HUDEP-2 (cell line): ENCODE results near the gene ZNF674.
"Not testable (repeated sequence)": the region's sequence is repeated elsewhere in the genome, so short reads cannot be mapped to it uniquely, and the experiment has no call there.

Source experiments
- DNase-seq, 76 experiments: peaks; one replicate each; lab custom pipeline; 2025; ENCODE audit not compliant: unreplicated experiment in 76 of 76; lab: John Stamatoyannopoulos, UW

The ZNF674 gene

GRCh38 chrX:46571423-46572339 lies 26.5 kb upstream of the ZNF674 start:
- no peak for DNase-seq

- DNase-seq: no peak
These were observed 24.4 kb upstream of the ZNF674 start for GRCh38 chrX:46569621-46570020.

DNA sequence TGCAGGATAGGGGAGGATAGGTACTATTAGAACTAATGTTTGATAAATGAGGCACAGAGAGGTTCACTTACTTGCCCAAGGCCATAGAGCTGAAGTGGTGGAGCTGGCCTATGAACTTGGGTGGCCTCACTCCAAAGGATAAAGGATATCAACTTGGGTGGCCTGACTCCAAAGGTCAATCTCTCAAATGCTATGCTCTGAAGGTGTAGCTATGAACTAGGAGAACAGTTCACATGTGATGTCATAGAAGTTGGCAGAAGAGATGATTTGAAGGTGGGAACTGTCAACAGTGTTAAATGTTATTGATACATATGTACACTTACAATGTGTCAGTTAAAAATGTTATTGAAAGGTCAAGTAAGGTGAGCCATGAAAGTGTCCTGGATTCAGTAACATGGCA lies 22.2 kb upstream of the ZNF674 start:
- DNase-seq: no peak

DNA sequence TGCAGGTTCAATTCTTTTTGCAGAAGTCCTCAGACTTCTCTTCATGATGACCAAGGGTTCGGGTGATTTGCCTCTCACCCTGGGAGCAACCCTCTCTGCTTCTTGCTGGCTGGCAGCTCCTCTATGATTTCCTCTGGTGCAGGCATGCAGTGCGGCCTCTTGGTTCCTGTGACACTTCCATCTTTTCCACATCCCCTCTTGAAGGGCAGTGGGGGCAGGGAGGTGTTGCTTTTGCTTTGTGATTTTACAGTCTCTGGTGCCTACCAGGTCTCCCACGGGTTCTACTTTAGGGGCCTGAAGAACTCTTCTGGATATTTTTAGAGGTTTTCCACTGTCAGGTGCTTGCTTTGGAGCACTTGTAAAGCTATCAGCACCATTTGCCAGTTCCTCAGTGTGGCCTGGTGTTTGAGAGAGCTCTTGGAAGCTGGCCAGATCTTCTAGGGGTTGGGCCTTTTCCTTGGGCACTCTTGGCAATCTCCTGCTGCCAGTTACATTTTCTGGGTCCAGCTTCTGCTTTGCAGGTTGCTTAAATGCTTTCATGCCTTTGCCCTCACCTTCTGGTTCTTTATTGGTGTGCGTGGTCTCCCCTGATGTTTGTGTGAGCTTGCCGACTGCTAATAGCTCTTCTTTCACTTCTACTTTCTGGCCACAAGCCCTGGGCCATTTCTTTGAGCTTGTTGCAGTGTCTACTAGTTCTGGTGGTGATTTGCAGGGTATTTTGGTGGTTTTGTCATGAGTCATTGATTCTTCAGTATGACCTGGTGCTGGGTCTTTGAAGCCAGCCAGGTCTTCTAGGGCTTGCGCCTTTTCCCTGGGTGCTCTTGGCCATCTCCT lies 16.8 kb upstream of the ZNF674 start:
- DNase-seq: peak in 59 of 76 experiments; percentile 0 to 59 (median 25)

DNA sequence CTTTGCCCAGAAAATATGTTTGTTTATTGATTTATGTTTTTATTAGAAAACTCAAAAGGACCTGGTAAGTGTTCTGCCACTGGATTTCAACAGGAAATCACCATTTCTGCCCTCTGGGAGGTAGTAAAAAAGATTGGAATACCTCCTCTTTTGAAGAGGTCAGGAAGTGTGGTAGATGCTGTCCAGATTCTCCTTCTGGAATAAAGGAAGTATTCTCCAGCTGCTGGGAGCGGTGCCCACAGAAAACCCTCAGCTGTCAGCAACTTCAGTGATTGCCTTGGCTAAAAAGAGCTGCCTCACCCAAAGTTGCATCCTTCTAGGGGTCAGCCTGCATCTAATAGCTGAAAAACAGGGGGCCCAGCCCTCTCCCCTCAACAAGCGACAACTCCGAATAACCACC lies 13.8 kb upstream of the ZNF674 start:
- no peak for DNase-seq

DNA sequence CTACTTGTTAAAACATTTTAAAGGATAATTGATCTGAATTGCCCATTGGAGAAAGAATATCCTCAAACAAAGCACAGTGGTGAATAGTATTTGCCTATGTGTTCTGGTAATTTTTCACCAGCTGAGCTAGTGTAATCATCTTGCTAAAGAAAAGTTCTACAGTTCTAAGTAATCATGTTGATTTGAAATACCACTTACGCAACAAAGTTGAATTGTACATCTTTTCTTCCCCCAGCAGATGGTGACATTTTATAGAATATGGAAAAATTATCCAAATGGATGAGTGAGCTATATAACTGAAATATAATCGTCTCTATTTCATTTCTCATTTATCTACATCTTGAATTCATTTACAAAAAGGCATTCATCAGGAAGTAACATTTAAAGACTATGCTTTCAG lies 9.7 kb upstream of the ZNF674 start:
- no peak for DNase-seq

DNA sequence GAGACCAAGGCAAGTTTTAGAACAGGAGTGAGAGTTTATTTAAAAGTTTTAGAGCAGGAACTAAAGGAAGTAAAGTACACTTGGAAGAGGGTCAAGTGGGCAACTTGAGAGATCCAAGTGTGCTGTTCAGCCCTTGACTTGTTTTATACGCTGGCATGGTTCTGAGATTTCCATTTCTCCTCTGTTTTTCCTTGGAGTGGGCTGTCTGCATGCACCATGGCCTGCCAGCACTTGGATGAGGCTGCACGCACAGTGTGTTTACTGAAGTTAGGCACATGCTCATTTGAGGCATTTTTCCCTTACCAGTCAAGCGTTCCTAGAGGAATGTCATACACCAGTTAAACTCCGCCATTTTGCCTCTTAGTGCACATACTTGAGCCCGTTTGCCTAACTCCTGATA lies 8.7 kb upstream of the ZNF674 start:
- DNase-seq: no peak

GRCh38 chrX:46551494-46552128 lies 6.4 kb upstream of the ZNF674 start:
- no peak for DNase-seq

DNA sequence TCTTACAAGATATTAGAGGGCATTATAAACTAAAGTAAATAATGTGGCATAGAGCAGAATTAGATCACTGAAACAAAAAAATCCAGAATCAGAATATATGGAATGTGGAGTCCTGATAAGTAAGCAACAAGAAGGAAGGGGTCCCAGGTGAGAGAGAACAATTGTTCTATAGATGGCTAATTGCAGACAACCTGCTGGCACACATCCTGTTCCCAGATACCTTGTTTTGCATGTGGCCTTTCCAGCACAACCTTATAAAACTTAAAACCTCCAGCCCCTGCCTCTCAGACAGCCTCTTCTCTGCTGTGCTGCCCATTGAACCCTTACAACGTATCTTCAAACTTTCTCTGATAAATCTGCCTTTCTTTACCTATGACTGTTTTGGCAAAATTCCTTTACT lies 4.7 kb upstream of the ZNF674 start:
- DNase-seq: no peak

DNA sequence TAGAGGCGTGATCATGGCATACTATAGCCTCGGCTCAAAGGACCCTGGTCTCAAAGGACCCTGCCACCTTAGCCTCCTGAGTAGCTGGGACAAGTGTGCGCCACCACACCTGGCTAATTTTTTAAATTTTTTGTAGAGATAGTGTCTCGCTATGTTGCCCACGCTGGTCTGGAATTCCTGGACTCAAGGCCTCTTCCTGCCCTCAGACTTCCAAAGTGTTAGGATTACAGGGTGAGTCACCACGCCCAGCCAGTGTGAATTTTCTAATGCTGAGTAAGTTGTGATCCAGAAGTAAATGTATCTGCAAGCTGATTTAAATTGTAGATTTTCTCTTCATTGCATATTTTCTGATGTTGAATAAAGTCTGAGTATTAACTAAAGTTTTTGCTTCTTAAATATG lies 2.6 kb upstream of the ZNF674 start:
- no peak for DNase-seq

GRCh38 chrX:46544527-46544926 lies 694 bp downstream of the ZNF674 start:
- DNase-seq: not testable (repeated sequence)

GRCh38 chrX:46543441-46543840 lies 1.8 kb downstream of the ZNF674 start:
- no peak for DNase-seq

GRCh38 chrX:46531442-46531841 lies 13.8 kb downstream of the ZNF674 start:
- DNase-seq: no peak

GRCh38 chrX:46530404-46530908 lies 14.8 kb downstream of the ZNF674 start:
- not testable (repeated sequence) for DNase-seq

DNA sequence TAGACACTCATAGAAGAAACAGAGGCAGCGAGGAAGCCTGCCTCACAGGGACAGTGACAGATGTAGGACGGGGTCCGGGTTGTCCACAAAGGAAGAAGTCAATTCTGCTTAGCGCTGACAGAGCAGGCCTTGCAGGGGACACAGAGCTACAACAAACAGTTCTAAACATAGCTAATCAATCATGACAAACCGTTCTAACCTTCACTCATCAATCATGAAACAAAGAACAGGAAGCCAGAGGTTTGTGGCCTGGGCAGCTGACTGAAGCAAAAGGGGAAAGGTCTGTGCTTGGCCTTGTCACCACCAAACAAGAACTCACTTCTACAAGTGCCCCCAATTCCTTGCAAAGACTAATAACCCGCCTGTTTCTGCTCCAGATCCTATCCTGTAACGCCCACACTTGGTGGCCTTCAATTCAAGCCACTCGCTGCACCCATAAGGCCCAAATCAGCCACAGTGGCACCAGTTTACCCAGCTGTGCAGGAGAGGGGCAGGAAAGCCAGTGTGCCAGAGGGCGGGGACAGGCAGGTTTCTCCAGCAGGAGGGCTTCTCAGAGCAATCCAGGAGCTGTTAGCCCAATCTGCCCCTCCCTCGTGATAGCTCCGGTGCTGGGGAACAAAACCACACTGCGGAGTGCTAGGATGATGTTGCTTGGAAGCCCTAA lies 15.3 kb downstream of the ZNF674 start:
- DNase-seq: not testable (repeated sequence)

- not testable (repeated sequence) for DNase-seq
These were observed 16.6 kb downstream of the ZNF674 start for GRCh38 chrX:46528640-46529039.

DNA sequence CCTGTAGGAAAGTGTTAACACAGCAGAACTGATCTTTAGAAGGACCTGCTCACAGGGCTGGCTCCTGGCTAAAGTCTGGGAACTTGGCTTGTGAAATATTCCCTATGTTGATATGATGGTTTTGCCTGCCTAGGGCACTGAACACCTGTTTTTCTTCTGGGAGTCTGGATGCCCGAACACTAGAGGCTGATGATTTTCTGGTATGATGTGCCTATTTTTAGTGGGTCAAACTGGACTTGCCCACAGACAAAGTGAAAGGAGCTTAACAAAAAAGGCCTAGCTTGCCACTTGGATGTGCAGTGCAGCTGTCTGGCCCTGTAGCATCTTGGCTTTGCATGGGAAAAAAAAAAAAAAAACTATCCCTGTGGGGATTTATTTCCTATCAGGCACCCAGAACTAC lies 39.1 kb downstream of the ZNF674 start:
- DNase-seq: no peak

DNA sequence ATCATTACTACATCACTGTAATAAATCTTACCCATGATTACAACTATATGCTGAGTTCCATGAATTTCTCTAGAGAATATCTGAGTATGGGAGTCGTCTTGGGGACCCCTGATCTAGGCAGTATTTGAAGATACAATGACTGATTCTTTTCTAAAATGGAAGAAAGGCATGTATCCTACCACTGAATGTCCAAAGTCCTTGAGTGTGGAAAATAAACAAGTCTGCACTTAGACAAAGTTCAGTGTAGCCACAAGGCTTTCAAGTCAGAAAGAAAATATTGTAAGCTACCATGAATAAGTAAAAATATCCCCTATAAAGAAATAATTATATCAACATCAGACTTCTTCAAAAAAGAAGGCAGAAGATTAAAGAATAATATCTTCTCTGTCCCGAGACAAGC lies 42.4 kb downstream of the ZNF674 start:
- DNase-seq: no peak

- DNase-seq: no peak
These were observed 45.2 kb downstream of the ZNF674 start for GRCh38 chrX:46500054-46500453.

DNA sequence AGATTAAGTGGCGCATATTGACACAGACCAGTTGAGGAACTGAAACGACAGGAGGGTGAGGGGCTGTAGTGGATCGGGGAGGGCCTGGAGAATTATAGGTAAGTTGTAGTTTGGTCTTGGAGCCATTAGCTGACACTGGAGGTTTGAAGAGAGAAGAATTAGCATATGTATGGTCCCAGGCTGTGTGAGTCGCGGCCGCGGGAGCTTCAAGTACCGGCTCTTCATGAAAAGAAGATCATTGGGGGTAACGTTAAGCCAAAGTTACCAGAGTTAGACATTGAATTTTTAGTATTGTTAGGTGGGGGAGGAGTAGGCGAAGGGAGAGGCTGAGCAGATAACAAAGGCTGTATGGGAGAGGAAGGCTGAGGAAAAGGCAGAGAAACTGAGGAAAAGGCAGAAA lies 56.5 kb downstream of the ZNF674 start:
- no peak for DNase-seq

- DNase-seq: no peak
These were observed 59.3 kb downstream of the ZNF674 start for GRCh38 chrX:46485897-46486296.
